Embryonic facial prominence (tissue), 1 donor: Measurements from ENCODE around the gene RCOR3.
A peak's percentile ranks its signal among the peaks of the same experiment; 100 is the strongest.
"Not testable (repeated sequence)": the region's sequence is repeated elsewhere in the genome, so short reads cannot be mapped to it uniquely, and the experiment has no call there.

Source experiments
- DNase-seq: peaks from one replicate; pipeline ENCODE4 v3.0.0-alpha.2; 2016; ENCODE audit errors: extremely low spot score

RCOR3 gene

DNA sequence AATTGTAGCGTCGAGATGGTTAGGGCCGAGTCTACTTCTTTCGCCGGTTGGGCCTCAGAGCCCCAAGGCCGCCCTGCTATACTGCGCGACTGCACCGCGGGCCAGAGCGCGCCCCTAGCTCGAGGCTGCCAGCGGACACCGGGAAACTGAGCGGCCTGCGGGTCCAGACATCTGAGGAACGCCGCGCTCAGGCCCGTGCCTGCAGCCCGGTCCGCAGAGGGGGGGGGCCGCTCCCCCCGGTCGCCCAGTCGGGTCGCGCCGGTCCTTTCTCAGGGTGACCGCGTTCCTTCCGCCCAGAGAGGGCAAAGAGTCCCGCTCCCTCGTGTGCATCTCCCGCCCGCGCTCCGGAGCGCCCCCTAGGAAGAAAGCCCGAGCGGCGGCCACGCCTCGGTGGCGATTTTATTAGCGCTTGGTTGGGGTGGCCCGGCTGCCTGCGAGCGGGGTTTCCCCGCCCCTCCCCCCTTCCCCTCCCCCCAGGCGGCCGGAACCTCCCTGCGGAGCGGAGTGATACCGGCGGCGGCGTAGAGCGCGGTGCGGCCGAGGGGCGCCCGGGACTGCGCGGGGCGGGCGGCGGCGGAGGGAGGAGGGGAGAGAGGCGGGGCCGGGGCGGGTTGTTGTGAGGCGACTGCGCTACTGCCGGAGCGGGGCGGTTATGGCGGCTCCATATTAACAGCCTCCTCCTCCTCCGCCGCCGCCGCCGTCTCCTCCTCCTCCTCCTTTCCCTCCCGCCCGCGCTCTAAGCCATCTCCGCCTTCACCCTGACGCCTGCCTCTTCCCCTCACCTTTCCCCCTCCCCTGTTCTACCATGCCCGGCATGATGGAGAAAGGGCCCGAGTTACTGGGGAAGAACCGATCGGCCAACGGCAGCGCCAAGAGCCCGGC lies at the start of gene RCOR3:
RCOR3 (plus strand) TSS at position 611 of the 882 bp plus-strand sequence; CDS start at position 806, 195 bp downstream.
- peak; percentile 89 for DNase-seq

GRCh38 chr1:211210052-211210451 lies 49.1 kb upstream of the RCOR3 start:
- DNase-seq, result no peak

GRCh38 chr1:211210965-211211364 lies 48.2 kb upstream of the RCOR3 start:
- DNase-seq, result no peak

GRCh38 chr1:211213702-211214101 lies 45.5 kb upstream of the RCOR3 start:
- DNase-seq, result no peak

- no peak for DNase-seq
Observed at GRCh38 chr1:211215577-211215976, 43.6 kb upstream of the RCOR3 start.

DNA sequence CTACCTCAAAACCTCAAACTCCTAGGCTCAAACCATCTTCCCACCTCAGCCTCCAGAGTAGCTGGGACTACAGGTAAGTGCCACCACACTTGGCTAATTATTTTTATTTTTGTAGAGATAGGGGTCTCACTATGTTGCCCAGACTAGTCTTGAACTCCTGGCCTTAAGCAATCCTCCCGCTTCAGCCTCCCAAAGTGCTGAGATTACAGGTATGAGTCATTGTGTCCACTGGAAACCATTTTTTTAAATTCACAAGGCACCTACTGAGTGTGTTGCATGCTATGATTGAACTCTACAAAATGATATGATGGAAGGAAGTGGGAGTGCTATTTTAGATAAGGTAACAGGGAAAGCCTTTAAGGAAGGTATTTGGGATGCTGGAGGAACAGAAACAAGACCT lies 41.8 kb upstream of the RCOR3 start:
- DNase-seq, result no peak

DNA sequence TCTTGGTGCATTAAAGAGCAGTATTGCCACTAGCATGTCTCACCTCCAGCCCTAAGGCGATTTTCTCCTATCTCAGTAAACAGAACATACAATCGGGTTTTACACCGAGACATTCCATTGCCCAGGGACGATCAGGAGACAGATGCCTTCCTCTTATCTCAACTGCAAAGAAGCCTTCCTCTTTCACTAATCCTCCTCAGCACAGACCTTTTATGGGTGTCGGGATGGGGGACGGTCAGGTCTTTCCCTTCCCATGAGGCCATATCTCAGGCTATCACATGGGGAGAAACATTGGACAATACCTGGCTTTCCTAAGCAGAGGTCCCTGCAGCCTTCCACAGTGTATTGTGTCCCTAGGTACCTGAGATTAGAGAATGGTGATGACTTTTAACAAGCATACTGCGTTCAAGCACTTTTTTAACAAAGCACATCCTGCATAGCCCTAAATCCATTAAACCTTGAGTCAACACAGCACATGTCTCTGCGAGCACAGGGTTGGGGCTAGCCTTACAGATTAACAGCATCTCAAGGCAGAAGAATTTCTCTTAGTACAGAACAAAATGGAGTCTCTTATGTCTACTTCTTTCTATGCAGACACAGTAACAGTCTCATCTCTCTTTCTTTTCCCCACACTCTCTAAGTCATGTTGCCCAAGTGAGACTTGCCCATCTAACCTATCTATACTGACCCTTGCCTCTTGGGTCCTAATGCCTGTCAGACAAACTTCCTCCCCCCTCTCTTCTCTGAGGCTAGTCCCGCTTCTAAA lies 36.5 kb upstream of the RCOR3 start:
- not testable (repeated sequence) for DNase-seq

DNA sequence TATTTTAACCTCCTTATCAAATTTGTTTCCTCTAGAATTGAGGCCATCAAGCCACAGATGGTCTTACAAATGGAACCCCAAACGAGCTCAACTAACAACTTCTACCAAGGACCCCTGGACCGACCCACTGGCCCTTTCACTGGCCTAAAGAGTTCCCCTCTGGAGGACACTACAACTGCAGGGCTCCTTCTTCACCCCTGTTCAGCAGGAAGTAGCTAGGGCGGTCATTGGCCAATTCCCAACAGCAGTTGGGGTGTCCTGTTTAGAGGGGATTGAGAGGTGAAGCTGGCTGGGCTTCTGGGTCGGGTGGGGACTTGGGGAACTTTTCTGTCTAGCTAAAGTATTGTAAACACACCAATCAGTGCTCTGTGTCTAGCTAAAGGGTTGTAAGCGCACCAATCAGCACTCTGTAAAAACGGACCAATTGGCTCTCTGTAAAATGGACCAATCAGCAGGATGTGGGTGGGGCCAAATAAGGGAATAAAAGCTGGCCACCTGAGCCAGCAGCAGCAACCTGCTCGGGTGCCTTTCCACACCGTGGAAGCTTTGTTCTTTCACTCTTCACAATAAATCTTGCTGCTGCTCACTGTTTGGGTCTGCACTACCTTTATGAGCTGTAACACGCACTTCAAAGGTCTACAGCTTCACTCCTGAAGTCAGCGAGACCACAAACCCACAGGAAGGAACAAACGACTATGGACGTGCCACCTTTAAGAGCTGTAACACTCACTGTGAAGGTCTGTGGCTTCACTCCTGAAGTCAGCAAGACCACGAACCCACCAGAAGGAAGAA lies 30.4 kb upstream of the RCOR3 start:
- not testable (repeated sequence) for DNase-seq

- DNase-seq, result no peak
Observed at GRCh38 chr1:211229365-211229759, 29.8 kb upstream of the RCOR3 start.

GRCh38 chr1:211231873-211232272 lies 27.3 kb upstream of the RCOR3 start:
- no peak for DNase-seq

DNA sequence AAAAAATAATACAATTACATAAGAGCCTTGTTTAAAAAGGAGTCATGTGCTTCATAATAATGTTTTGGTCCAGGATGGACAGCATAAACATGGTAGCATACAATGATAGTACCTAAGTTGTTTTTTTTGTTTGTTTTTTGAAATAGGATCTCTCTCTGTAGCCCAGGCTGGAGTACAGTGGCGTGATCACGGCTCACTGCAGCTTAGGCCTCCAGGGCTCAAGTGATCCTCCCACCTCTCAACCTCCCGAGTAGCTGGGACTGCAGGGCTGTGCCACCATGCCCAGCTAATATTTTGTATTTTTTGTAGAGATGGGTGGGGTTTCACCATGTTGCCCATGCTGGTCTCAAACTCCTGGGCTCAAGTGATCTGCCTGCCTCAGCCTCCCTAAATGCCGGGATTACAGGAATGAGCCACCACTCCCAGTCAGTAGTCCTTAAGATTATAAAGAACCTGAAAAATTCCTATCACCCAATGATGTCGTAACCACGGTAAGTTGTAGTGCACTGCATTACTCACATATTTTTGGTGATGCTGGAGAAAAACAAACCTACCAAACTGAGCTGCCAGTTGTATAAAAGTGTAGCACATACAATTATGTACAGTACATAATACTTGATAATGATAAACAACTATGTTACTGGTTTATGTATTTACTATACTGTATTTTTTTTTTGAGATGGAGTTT lies 22.4 kb upstream of the RCOR3 start:
- no peak for DNase-seq

DNA sequence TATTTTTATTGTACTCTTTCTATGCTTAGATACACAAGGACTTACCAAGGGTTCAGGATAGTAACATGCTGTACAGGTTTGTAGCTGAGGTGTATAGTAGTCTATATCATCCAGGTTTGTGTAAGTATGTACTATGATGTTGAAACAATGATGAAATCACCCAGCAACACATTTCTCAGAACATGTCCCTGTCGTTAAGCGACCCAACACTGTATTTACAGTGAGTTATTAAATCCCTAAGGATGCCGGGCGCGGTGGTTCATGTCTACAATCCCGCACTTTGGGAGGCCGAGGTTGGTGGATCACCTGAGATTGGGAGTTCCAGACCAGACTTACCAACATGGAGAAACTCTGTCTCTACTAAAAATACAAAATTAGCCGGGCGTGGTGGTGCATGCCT lies 21.6 kb upstream of the RCOR3 start:
- no peak for DNase-seq

GRCh38 chr1:211240567-211240966 lies 18.6 kb upstream of the RCOR3 start:
- DNase-seq, result not testable (repeated sequence)

- DNase-seq, result no peak
Observed at GRCh38 chr1:211241071-211241470, 18.1 kb upstream of the RCOR3 start.

DNA sequence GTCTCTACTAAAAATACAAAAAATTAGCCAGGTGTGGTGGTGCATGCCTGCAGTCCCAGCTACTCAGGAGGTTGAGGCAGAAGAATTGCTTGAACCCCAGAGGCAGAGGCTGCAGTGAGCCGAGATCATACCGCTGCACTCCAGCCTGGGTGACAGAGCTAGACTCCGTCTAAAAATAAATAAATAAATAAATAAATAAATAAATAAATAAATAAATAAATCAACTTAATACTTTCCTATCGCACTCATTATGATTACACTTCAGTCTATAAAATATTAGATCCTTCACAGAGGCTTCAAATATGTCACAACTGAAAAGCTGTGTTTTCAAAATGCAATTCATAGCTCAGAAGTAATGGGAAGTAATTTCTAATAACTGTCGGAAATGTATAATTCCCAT lies 15.5 kb upstream of the RCOR3 start:
- not testable (repeated sequence) for DNase-seq

GRCh38 chr1:211246583-211246982 lies 12.6 kb upstream of the RCOR3 start:
- DNase-seq, result not testable (repeated sequence)

DNA sequence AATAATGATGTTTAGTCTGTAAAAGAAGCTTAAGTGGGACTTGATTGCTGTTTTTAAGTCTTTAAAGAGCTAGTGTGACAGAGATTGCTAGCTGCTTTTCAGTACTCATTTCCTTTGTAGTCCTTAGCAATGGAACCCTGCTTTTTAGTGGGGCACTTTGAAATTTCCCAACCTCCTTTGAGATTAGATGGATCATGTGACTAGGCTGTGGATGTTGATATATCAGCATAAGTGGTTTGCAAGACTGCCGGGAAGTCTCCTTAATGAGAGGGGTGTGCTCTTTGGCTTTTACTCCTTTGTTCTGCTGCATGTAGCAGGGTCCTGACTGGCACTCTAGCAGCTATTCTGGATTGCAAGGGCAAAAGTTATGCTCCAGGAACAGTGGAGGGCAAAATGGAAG lies 11.2 kb upstream of the RCOR3 start:
- no peak for DNase-seq

- DNase-seq, result not testable (repeated sequence)
Observed at GRCh38 chr1:211249611-211250010, 9.6 kb upstream of the RCOR3 start.

- no peak for DNase-seq
Observed at GRCh38 chr1:211257826-211258225, 1.3 kb upstream of the RCOR3 start.

DNA sequence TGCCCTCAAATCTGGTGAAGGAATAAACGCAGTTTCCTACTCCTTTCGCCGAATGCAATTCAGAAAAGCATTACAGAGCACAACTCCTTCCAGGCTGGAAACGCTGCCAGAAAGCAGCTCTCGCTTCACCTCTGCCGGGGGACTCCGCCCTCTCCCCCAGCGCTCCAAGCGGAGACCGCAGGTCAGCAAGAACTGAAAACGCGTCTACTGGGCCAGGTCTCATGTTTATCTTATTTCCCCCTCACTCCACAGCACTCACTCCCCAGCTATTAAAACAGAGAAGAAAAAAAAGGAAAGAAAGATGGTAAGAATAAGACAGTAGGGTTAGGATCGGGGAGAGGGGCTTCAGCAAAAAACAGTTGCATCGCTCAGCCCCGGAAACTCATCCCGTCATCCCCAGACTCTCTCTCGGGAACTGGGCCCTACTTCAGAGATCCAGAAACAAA lies 833 bp upstream of the RCOR3 start:
- peak; percentile 77 for DNase-seq

DNA sequence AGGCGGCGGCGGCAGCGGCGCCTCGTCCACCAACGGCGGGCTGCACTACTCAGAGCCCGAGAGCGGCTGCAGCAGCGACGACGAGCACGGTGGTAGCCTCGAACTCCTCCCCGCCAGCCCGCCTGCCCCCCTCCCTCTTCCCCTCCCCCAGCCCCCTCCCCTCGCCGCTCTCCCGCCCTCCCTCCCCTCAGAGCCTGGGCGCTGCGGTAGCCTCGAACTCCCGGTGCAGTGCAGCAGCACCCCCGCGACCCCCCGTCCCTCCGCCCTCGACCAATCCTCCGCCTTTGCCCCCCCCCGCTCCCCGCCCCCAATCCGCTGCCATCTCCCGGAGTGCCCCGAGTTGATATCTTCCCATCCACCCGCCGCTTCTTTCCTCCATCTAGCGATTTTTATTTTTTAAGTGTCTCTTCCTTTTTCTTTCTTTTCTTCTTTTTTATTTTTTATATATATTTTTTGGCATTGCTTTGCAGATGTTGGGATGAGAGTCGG lies 516 bp downstream of the RCOR3 start:
- peak; percentile 59 for DNase-seq
